NCI-H510A treated with DMSO at 0.1 percent for 48 hours (cell line): ENCODE results near the gene PCDHA10.
"Not testable (repeated sequence)": the region's sequence is repeated elsewhere in the genome, so short reads cannot be mapped to it uniquely, and the experiment has no call there.

ENCODE experiments used
- DNase-seq: peaks from one replicate; lab custom pipeline; 2025; lab: John Stamatoyannopoulos, UW

PCDHA10 gene

GRCh38 chr5:140840978-140841962, 14.4 kb upstream of the PCDHA10 start, which contains the start of gene PCDHA8:
PCDHA8 (plus strand) TSS chr5:140841187; CDS start chr5:140841322, 135 bp downstream.
- DNase-seq, result no peak

GRCh38 chr5:140842798-140843733, 12.6 kb upstream of the PCDHA10 start:
- DNase-seq, result no peak

GRCh38 chr5:140848139-140849102, 7.3 kb upstream of the PCDHA10 start, which contains the start of gene PCDHA9:
PCDHA9 (plus strand) TSS chr5:140848382; CDS start chr5:140848496, 114 bp downstream.
- DNase-seq, result not testable (repeated sequence)

GRCh38 chr5:140849831-140850634, 5.7 kb upstream of the PCDHA10 start:
- DNase-seq, result not testable (repeated sequence)

- no peak for DNase-seq
Observed at GRCh38 chr5:140857177-140857986, 1.7 kb downstream of the PCDHA10 start.

- DNase-seq, result no peak
Observed at GRCh38 chr5:140857987-140858240, 2.2 kb downstream of the PCDHA10 start.

- no peak for DNase-seq
Observed at GRCh38 chr5:140862441-140863295, 7.0 kb downstream of the PCDHA10 start.

- DNase-seq, result no peak
Observed at GRCh38 chr5:140868721-140869554, 13.2 kb downstream of the PCDHA10 start, which contains the start of gene PCDHA11. PCDHA11 (plus strand) TSS chr5:140868957; CDS start chr5:140869104, 147 bp downstream.

- no peak for DNase-seq
Observed at GRCh38 chr5:140869555-140869886, 13.8 kb downstream of the PCDHA10 start.

- DNase-seq, result no peak
Observed at GRCh38 chr5:140870221-140871201, 14.8 kb downstream of the PCDHA10 start.

GRCh38 chr5:140875085-140876065, 19.7 kb downstream of the PCDHA10 start, which contains the start of gene PCDHA12:
PCDHA12 (plus strand) TSS chr5:140875308; CDS start chr5:140875473, 165 bp downstream.
- DNase-seq, result peak; percentile 31

- DNase-seq, result not testable (repeated sequence)
Observed at GRCh38 chr5:140876541-140877261, 21.0 kb downstream of the PCDHA10 start.

GRCh38 chr5:140877262-140877581, 21.5 kb downstream of the PCDHA10 start:
- DNase-seq, result no peak

GRCh38 chr5:140881889-140882590, 26.3 kb downstream of the PCDHA10 start, which contains the start of gene PCDHA13:
PCDHA13 (plus strand) TSS chr5:140882124; CDS start chr5:140882269, 145 bp downstream.
- no peak for DNase-seq
